Stimulated activated CD8-positive, alpha-beta memory T cell treated with anti-CD3 and anti-CD28 coated beads, Interleukin-7, amount 100 ng/mL, for 48 hours (primary cell): ENCODE results near the gene CFAP73.

ENCODE experiments used
- DNase-seq, 2 donors: peaks; one replicate each; pipeline ENCODE4 v3.0.0-alpha.2; 2020; ENCODE audit warnings: low read depth in 1 of 2; ENCODE audit errors: extremely low read depth in 1 of 2

CFAP73 gene

GRCh38 chr12:113119980-113120669 lies 29.4 kb upstream of the CFAP73 start:
- no peak for DNase-seq

- DNase-seq, result no peak
Measured at GRCh38 chr12:113120670-113121370, 28.7 kb upstream of the CFAP73 start.

- DNase-seq, result no peak
Measured at GRCh38 chr12:113127791-113128199, 21.7 kb upstream of the CFAP73 start.

- no peak for DNase-seq
Measured at GRCh38 chr12:113128802-113129663, 20.5 kb upstream of the CFAP73 start.

GRCh38 chr12:113129664-113130456 lies 19.7 kb upstream of the CFAP73 start:
- no peak for DNase-seq

GRCh38 chr12:113130457-113131135 lies 18.9 kb upstream of the CFAP73 start:
- DNase-seq, result no peak

- no peak for DNase-seq
Measured at GRCh38 chr12:113131556-113131955, 18.0 kb upstream of the CFAP73 start.

GRCh38 chr12:113133036-113133435 lies 16.5 kb upstream of the CFAP73 start:
- DNase-seq, result no peak

GRCh38 chr12:113133666-113134065 lies 15.9 kb upstream of the CFAP73 start:
- no peak for DNase-seq

GRCh38 chr12:113134071-113134470 lies 15.5 kb upstream of the CFAP73 start:
- DNase-seq, result no peak

GRCh38 chr12:113134521-113134951 lies 15.0 kb upstream of the CFAP73 start:
- DNase-seq, result no peak

- DNase-seq, result peak; percentile 56 to 83
Measured at GRCh38 chr12:113135178-113136127, 14.1 kb upstream of the CFAP73 start, which contains the start of gene RASAL1. RASAL1 (minus strand) TSS chr12:113135761; CDS start chr12:113135462, 299 bp downstream.

- peak; percentile 28 to 66 for DNase-seq
Measured at GRCh38 chr12:113136128-113136989, 13.2 kb upstream of the CFAP73 start.

GRCh38 chr12:113136990-113137511 lies 12.5 kb upstream of the CFAP73 start:
- DNase-seq, result no peak

- no peak for DNase-seq
Measured at GRCh38 chr12:113137861-113138783, 11.4 kb upstream of the CFAP73 start.

GRCh38 chr12:113138826-113139225 lies 10.7 kb upstream of the CFAP73 start:
- no peak for DNase-seq

GRCh38 chr12:113140706-113141105 lies 8.8 kb upstream of the CFAP73 start:
- no peak for DNase-seq
